RKO (cell line): ENCODE data around the gene SLC47A1.
"Not testable (repeated sequence)": the region's sequence is repeated elsewhere in the genome, so short reads cannot be mapped to it uniquely, and the experiment has no call there.

Experiments used
- DNase-seq: peaks from one replicate; pipeline ENCODE4 v3.0.0-alpha.2; 2016; ENCODE audit warnings: low spot score

SLC47A1 gene

GRCh38 chr17:19533718-19534561 lies at the start of gene SLC47A1:
Gene SLC47A1, plus strand, starts transcription at chr17:19533854. Its CDS starts 86 bp downstream, at chr17:19533940.
- no peak for DNase-seq

- DNase-seq, result no peak
Measured at GRCh38 chr17:19485800-19486340, 47.8 kb upstream of the SLC47A1 start.

GRCh38 chr17:19486351-19487023 lies 47.2 kb upstream of the SLC47A1 start:
- DNase-seq, result no peak

GRCh38 chr17:19487024-19487600 lies 46.5 kb upstream of the SLC47A1 start:
- no peak for DNase-seq

- DNase-seq, result no peak
Measured at GRCh38 chr17:19492141-19492540, 41.5 kb upstream of the SLC47A1 start.

GRCh38 chr17:19494961-19495806 lies 38.5 kb upstream of the SLC47A1 start:
- no peak for DNase-seq

- no peak for DNase-seq
Measured at GRCh38 chr17:19495828-19496528, 37.7 kb upstream of the SLC47A1 start.

- DNase-seq, result no peak
Measured at GRCh38 chr17:19497624-19498023, 36.0 kb upstream of the SLC47A1 start.

- no peak for DNase-seq
Measured at GRCh38 chr17:19501219-19501618, 32.4 kb upstream of the SLC47A1 start.

- no peak for DNase-seq
Measured at GRCh38 chr17:19502517-19502916, 31.1 kb upstream of the SLC47A1 start.

GRCh38 chr17:19505561-19505960 lies 28.1 kb upstream of the SLC47A1 start:
- DNase-seq, result not testable (repeated sequence)

GRCh38 chr17:19507775-19508576 lies 25.7 kb upstream of the SLC47A1 start:
- DNase-seq, result peak; percentile 88

- DNase-seq, result no peak
Measured at GRCh38 chr17:19508577-19508867, 25.1 kb upstream of the SLC47A1 start.

- not testable (repeated sequence) for DNase-seq
Measured at GRCh38 chr17:19509281-19509852, 24.3 kb upstream of the SLC47A1 start.

- DNase-seq, result no peak
Measured at GRCh38 chr17:19510903-19511302, 22.8 kb upstream of the SLC47A1 start.

GRCh38 chr17:19513897-19514488 lies 19.7 kb upstream of the SLC47A1 start:
- DNase-seq, result peak; percentile 77

GRCh38 chr17:19517699-19518098 lies 16.0 kb upstream of the SLC47A1 start:
- DNase-seq, result no peak

GRCh38 chr17:19519388-19520291 lies 14.0 kb upstream of the SLC47A1 start:
- not testable (repeated sequence) for DNase-seq

- DNase-seq, result no peak
Measured at GRCh38 chr17:19520641-19521040, 13.0 kb upstream of the SLC47A1 start.
